Activated T-helper 2 cell treated with anti-CD3 and anti-CD28 coated beads, Interferon-gamma antibody, Interleukin-2, Interleukin-4, amounts not matched to agents 10 μg/mL and 5 μg/mL and 100 μg/mL, durations not matched to agents 14 hours and 24 hours and 36 hours (primary cell): ENCODE data around the gene RPS27L. TPM values are rescaled to one million over a fixed set of nuclear protein-coding genes. Genes with fewer than 3 reads are reported as not detected.

Experiments used
- DNase-seq: peaks from one replicate; pipeline ENCODE4 v3.0.0; 2021; ENCODE audit warnings: low spot score
- H3K27ac Mint-ChIP-seq: one replicate; pipeline ENCODE4 v1.8.0; 2021; ENCODE audit warnings: mixed read lengths
- H3K27me3 Mint-ChIP-seq: one replicate; pipeline ENCODE4 v1.8.0; 2021; ENCODE audit warnings: low read depth, mixed read lengths
- H3K36me3 Mint-ChIP-seq: one replicate; pipeline ENCODE4 v1.8.0; 2021; ENCODE audit warnings: low read depth, mixed read lengths
- H3K4me1 Mint-ChIP-seq: one replicate; pipeline ENCODE4 v1.8.0; 2021; ENCODE audit warnings: low read depth, mixed read lengths
- H3K4me3 Mint-ChIP-seq: one replicate; pipeline ENCODE4 v1.8.0; 2021; ENCODE audit warnings: low read depth, mild to moderate bottlenecking, moderate library complexity, mixed read lengths
- H3K9me3 Mint-ChIP-seq: one replicate; pipeline ENCODE4 v1.8.0; 2021; ENCODE audit warnings: mixed read lengths
- intact Hi-C: fragments of 100-400 bp; cut with micrococcal nuclease; formaldehyde crosslinking; loops from one replicate; pipeline ENCODE4 v1.15.1; 2023
- total RNA-seq: library from RNA; stranded (reverse); gene quantifications from 2 replicates; pipeline ENCODE4 v1.2.3, GENCODE V29; 2022

The RPS27L gene
- total RNA-seq, 1 donor from 2014 or later = 167 TPM

- DNase-seq = no peak
- peak overlapping the region; percentile 96 for H3K27ac Mint-ChIP-seq
- H3K4me3 Mint-ChIP-seq = peak overlapping the region; percentile 96
- no peaks in the 10 kb centered on the region for H3K9me3 Mint-ChIP-seq
- peaks cover 66% of the 10 kb centered on the region for H3K4me1 Mint-ChIP-seq
- intact Hi-C loops = loop anchor here (1.0 to 10.0 kb wide), 10 partner anchors 11 to 482 kb away; partner anchors contain the start of genes RPS27L and TPM1
- peaks cover 65% of the 10 kb centered on the region for H3K36me3 Mint-ChIP-seq
- H3K27me3 Mint-ChIP-seq = no peaks in the 10 kb centered on the region
These were observed 35.4 kb upstream of the RPS27L start for GRCh38 chr15:63192619-63193206.

- no peaks in the 10 kb centered on the region for H3K27me3 Mint-ChIP-seq
- peak overlapping the region; percentile 96 for H3K27ac Mint-ChIP-seq
- H3K36me3 Mint-ChIP-seq = peaks cover 58% of the 10 kb centered on the region
- intact Hi-C loops = loop anchor here (1.0 to 10.0 kb wide), 11 partner anchors 11 to 483 kb away; partner anchors contain the start of genes APH1B, RPS27L and TPM1
- peak; percentile 63 for DNase-seq
- H3K9me3 Mint-ChIP-seq = no peaks in the 10 kb centered on the region
- peak overlapping the region; percentile 96 for H3K4me3 Mint-ChIP-seq
- H3K4me1 Mint-ChIP-seq = peaks cover 63% of the 10 kb centered on the region
These were observed 34.8 kb upstream of the RPS27L start for GRCh38 chr15:63191895-63192618.

DNA sequence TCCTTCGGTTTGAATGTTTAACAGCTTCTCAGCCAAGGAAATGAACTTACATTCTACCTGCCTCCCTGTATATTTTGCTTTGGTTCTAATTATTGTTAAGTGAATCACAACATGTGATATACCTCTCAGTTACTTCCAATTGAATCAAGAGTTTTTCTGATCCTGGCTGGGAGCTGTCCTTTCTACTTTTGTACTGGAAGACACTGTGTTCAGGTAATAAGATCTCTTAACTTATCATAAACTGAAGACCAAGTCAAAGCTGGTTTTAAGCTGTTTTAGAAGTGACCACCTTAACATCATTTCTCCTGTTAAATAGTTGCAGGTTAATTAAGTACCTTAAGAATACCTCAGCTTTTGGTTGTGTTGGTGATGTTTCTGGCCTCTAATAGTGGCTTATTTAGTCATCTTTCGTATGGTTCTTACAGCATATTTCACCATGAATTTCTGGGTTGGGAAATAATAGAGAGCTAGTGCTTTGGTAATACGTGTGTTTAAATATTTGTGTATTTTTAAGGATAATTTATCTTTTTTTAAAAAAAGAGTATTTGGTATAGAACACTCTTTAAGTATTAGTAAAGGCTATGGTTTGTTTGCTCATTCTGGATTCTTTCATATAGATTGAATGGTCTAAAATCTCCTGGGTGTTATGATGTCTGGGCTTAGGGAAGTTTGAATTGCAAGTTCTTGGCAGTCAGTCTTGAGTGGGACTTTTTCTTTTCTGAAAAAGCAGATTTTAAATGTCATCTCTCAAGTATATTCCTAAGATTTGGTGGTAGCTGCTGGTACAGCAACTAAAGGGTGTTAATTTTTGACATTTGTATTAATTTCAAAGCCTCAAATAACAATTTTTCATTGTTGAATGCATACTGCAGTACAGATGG lies 33.7 kb upstream of the RPS27L start:
- Mint-ChIP-seq H3K36me3 (peaks cover 49% of the 10 kb centered on the region), H3K4me3 (peak overlapping the region; percentile 96), H3K4me1 (peaks cover 54% of the 10 kb centered on the region), H3K9me3 (no peaks in the 10 kb centered on the region), H3K27me3 (no peaks in the 10 kb centered on the region), H3K27ac (peak overlapping the region; percentile 96)
- intact Hi-C loops = loop anchor here (2.0 to 10.0 kb wide), 4 partner anchors 86 to 484 kb away; partner anchors contain the start of genes APH1B and TPM1
- DNase-seq = no peak

DNA sequence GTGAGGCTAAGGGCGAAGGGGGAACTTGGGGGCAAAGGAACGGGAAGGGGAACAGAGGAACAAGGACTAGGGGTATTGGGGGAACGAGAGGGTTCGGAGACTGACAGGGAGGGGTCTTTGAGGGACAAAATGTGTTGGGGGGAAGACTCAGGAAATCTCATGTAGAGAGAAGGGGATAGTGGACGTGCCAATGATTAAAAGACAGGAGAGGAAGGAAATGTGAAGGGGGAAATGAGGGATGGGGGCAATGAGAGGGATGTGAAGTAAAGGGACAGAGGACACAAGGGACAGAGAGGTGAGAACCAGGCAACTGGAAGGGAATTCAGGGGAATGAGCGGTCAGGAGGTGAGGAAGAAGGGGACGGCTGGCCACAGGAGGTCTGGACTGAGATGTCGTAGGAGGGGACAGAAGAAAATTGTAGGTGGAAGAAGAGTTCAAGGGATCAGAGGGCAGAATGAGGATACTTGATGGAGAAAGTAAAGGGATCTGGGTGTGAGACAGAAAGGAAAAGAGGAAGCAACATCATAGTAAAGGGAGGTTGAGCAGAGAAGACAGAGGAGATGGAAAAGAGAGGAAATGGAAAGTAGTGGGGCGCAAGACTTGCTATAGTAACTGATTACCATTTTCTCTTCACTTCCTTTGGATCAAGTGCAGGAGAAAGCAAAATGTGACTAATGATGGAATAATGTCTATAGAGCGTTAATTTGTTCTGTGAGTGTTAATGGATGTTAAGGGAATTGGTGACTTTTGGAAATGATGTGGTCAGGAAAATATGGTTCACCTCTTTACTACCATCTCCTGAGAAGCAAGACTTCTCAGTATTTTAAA lies 32.9 kb upstream of the RPS27L start:
- intact Hi-C loops = loop anchor here (2.0 to 10.0 kb wide), 5 partner anchors 33 to 485 kb away; partner anchors contain the start of genes APH1B, RPS27L and TPM1
- H3K4me3 Mint-ChIP-seq = peak overlapping the region; percentile 96
- H3K4me1 Mint-ChIP-seq = peaks cover 45% of the 10 kb centered on the region
- H3K27ac Mint-ChIP-seq = peak overlapping the region; percentile 86
- peaks cover 40% of the 10 kb centered on the region for H3K36me3 Mint-ChIP-seq
- H3K9me3 Mint-ChIP-seq = no peaks in the 10 kb centered on the region
- H3K27me3 Mint-ChIP-seq = no peaks in the 10 kb centered on the region
- DNase-seq = no peak

GRCh38 chr15:63188926-63189871 lies 31.9 kb upstream of the RPS27L start, which contains the start of gene RAB8B:
TSS of gene RAB8B (plus strand) at chr15:63189606. CDS start at chr15:63189625, 19 bp downstream.
- peaks cover 33% of the 10 kb centered on the region for H3K36me3 Mint-ChIP-seq
- intact Hi-C loops = loop anchor here (1.0 to 2.0 kb wide), 2 partner anchors 12 to 32 kb away; partner anchors contain the start of gene RPS27L
- H3K4me1 Mint-ChIP-seq = peaks cover 40% of the 10 kb centered on the region

GRCh38 chr15:63188247-63188925 lies 31.1 kb upstream of the RPS27L start:
- Mint-ChIP-seq H3K36me3 (peaks cover 27% of the 10 kb centered on the region), H3K27me3 (no peaks in the 10 kb centered on the region), H3K9me3 (no peaks in the 10 kb centered on the region), H3K4me3 (peak overlapping the region; percentile 96), H3K27ac (peak overlapping the region; percentile 90), H3K4me1 (peaks cover 35% of the 10 kb centered on the region)
- DNase-seq = no peak
- intact Hi-C loops = loop anchor here (1.0 to 2.0 kb wide), 2 partner anchors 11 to 32 kb away; partner anchors contain the start of gene RPS27L

More at GRCh38 chr15:63188926-63189871, 31.9 kb upstream of the RPS27L start, which contains the start of gene RAB8B:
- H3K27me3 Mint-ChIP-seq = no peaks in the 10 kb centered on the region
- peak within 1 kb of the TSS; percentile 90 for H3K27ac Mint-ChIP-seq
- no peaks in the 10 kb centered on the region for H3K9me3 Mint-ChIP-seq
- DNase-seq = peak; percentile 96
- H3K4me3 Mint-ChIP-seq = peak within 1 kb of the TSS; percentile 96

DNA sequence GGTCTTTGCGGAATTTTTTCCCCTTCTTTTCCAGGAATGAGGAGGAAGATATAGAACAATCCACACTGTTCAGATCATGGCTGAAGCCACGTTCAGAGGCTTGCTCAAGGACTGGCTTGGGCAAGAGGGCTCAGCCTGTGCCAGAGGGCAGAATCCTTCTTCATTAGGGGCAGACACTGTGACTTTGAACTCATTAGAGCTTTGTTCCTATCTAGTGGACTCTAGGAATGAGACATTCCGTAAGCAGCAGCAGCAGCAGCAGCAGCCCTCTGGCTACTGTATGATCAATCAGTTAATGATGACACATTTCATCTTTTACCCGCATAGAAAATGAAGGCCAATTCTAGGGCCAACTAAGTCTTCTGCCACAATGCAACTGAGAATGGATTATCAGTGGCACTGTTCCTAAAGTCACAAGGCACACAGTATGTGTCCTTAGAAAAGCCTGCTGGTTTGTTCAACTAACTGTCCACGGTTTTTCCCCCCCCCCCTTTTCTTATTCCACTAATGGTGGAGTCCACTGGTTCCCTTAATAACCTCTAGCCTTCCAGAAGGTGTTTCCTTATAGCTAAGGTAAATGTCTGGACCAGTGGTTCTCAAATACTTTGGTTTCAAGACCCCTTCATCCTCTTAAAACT lies 30.4 kb upstream of the RPS27L start:
- peaks cover 30% of the 10 kb centered on the region for H3K4me1 Mint-ChIP-seq
- peaks cover 26% of the 10 kb centered on the region for H3K36me3 Mint-ChIP-seq
- intact Hi-C loops = loop anchor here (1.0 to 2.0 kb wide), 2 partner anchors 10 to 31 kb away; partner anchors contain the start of gene RPS27L
- H3K27ac Mint-ChIP-seq = no peak overlapping the region
- no peaks in the 10 kb centered on the region for H3K9me3 Mint-ChIP-seq
- no peaks in the 10 kb centered on the region for H3K27me3 Mint-ChIP-seq
- H3K4me3 Mint-ChIP-seq = no peak overlapping the region
- no peak for DNase-seq

DNA sequence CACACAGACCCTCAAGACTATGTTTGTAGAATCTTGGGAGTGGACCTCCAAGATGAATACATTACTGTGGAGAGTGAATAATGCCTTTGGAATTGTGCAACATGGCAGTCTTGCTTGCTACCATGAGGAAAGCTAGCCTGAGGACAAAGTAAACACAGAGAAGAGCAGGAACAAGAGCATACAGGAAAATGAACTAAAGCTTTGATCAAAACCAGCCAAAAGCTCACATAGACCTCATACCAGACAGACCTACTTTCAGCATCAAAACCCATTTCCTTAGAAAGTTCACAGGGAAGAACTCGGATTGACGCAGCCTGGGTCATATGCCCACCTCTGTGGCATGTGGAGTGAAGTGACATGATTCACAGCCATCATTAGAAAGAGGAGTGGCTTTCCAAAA lies 28.8 kb upstream of the RPS27L start:
- Mint-ChIP-seq H3K27ac (no peak overlapping the region), H3K4me1 (peaks cover 15% of the 10 kb centered on the region), H3K36me3 (peaks cover 12% of the 10 kb centered on the region), H3K9me3 (no peaks in the 10 kb centered on the region), H3K4me3 (no peak overlapping the region), H3K27me3 (no peaks in the 10 kb centered on the region)
- DNase-seq = no peak
- intact Hi-C loops = no loop called here

- H3K27ac Mint-ChIP-seq = no peak overlapping the region
- H3K9me3 Mint-ChIP-seq = no peaks in the 10 kb centered on the region
- peaks cover 3% of the 10 kb centered on the region for H3K36me3 Mint-ChIP-seq
- H3K4me3 Mint-ChIP-seq = no peak overlapping the region
- intact Hi-C loops = no loop called here
- DNase-seq = no peak
- H3K27me3 Mint-ChIP-seq = no peaks in the 10 kb centered on the region
- H3K4me1 Mint-ChIP-seq = peaks cover 15% of the 10 kb centered on the region
These were observed 27.9 kb upstream of the RPS27L start for GRCh38 chr15:63185206-63185605.

- Mint-ChIP-seq H3K4me1 (peaks cover 11% of the 10 kb centered on the region), H3K9me3 (no peaks in the 10 kb centered on the region), H3K27ac (no peak overlapping the region), H3K27me3 (no peaks in the 10 kb centered on the region), H3K36me3 (no peaks in the 10 kb centered on the region), H3K4me3 (no peak overlapping the region)
- intact Hi-C loops = no loop called here
- DNase-seq = no peak
These were observed 24.4 kb upstream of the RPS27L start for GRCh38 chr15:63181648-63182047.
